Measurements from ENCODE around the gene CSPG4.

DNA sequence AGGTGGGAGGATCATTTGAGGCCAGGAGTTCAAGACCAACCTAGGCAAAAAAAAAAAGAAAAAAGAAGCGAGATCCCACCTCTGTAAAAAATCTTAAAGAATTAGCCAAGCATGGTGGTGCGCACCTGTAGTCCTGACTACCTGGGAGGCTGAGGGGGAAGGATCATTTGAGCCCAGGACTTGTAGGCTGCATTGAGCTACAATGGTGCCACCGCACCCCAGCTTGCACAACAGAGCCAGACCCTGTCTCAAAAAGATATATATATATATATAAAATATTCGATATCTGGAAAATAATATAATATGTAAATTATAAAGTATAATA is 71.5 kb downstream of the CSPG4 start:
- TF ChIP-seq, protein P1, sequence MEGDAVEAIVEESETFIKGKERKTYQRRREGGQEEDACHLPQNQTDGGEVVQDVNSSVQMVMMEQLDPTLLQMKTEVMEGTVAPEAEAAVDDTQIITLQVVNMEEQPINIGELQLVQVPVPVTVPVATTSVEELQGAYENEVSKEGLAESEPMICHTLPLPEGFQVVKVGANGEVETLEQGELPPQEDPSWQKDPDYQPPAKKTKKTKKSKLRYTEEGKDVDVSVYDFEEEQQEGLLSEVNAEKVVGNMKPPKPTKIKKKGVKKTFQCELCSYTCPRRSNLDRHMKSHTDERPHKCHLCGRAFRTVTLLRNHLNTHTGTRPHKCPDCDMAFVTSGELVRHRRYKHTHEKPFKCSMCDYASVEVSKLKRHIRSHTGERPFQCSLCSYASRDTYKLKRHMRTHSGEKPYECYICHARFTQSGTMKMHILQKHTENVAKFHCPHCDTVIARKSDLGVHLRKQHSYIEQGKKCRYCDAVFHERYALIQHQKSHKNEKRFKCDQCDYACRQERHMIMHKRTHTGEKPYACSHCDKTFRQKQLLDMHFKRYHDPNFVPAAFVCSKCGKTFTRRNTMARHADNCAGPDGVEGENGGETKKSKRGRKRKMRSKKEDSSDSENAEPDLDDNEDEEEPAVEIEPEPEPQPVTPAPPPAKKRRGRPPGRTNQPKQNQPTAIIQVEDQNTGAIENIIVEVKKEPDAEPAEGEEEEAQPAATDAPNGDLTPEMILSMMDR (IDR thresholded peaks at IDR 0.05; ENCODE audit: low read length): no peak; the same call in 1 of the 2 replicates
- TF ChIP-seq EZH2 (IDR thresholded peaks at IDR 0.05; ENCODE audit: borderline replicate concordance, low read length): no peak

All from OCI-LY1 (cell line).